ENCODE data around the gene PAK1. TPM values are rescaled to one million over a fixed set of nuclear protein-coding genes. Genes with fewer than 3 reads are reported as not detected.

PAK1 gene
- total and polyA plus RNA-seq, 2 of the 8 experiments (the other 6 are each of a cell fraction or from before 2014, with no cell fraction given), result 87.7 to 151 TPM

GRCh38 chr11:77287136-77287535 is 186.8 kb downstream of the PAK1 start:
- ChIA-PET POLR2A (ENCODE audit: partially characterized antibody) (interaction anchor here (0.6 kb wide), 1 partner anchor 180 kb away, joined by 3 read pairs; no protein-coding TSS in a partner anchor), CTCF (ENCODE audit: partially characterized antibody) (interaction anchor here (1.3 kb wide), 1 partner anchor 24 kb away, joined by 3 read pairs; no protein-coding TSS in a partner anchor)
- Histone ChIP-seq H3K79me2 (ENCODE audit: control insufficient read depth in 1 of 2, insufficient read depth in 2 of 2, low read length in 2 of 2) (no peaks in the 10 kb centered on the region), H3K9me3 (ENCODE audit: insufficient read depth in 2 of 2, low read depth in 1 of 2, low read length in 1 of 2) (no peaks in the 10 kb centered on the region), H3K36me3 (ENCODE audit: control insufficient read depth in 2 of 4, insufficient read depth in 4 of 4, low read length in 3 of 4) (no peaks in the 10 kb centered on the region), H3K4me2 (ENCODE audit: insufficient read depth in 1 of 2, low read depth in 2 of 2, low read length in 2 of 2) (no peak overlapping the region), H3K4me3 (ENCODE audit: extremely low read depth in 1 of 4, insufficient read depth in 2 of 4, low read depth in 3 of 4, low read length in 4 of 4) (no peak overlapping the region), H2BK12ac (ENCODE audit: low read depth, low read length) (no peak overlapping the region), H3K18ac (ENCODE audit: extremely low read depth, low read length) (no peak overlapping the region), H3K79me1 (ENCODE audit: low read depth, low read length) (no peaks in the 10 kb centered on the region), H2AK5ac (ENCODE audit: low read depth, low read length) (no peak overlapping the region), H2BK15ac (ENCODE audit: low read length) (no peak overlapping the region), H4K5ac (ENCODE audit: insufficient read length, low read depth, low read length) (no peak overlapping the region), H3K27me3 (replicated peaks in 1 of 4; ENCODE audit: control insufficient read depth in 3 of 4, extremely low read depth in 1 of 4, insufficient read depth in 3 of 4, low read length in 3 of 4) (no peaks in the 10 kb centered on the region), H2BK120ac (replicated peaks; ENCODE audit: low read depth, low read length) (no peak overlapping the region), H4K8ac (ENCODE audit: extremely low read depth, insufficient read depth, low read length) (no peak overlapping the region), H3K27ac (ENCODE audit: low read depth, low read length) (no peak overlapping the region), H3K56ac (replicated peaks; ENCODE audit: insufficient read length, low read depth, low read length) (no peak overlapping the region), H2AFZ (ENCODE audit: low read length) (no peak overlapping the region), H3K4me1 (replicated peaks in 1 of 4; ENCODE audit: control insufficient read depth in 3 of 4, insufficient read depth in 4 of 4, low read length in 3 of 4) (no peaks in the 10 kb centered on the region), H2BK20ac (ENCODE audit: low read length) (no peak overlapping the region), H2BK5ac (ENCODE audit: low read depth, low read length) (no peak overlapping the region), H4K20me1 (replicated peaks in 1 of 2; ENCODE audit: control insufficient read depth in 1 of 2, insufficient read depth in 2 of 2, low read length in 2 of 2) (no peaks in the 10 kb centered on the region), H3K4ac (replicated peaks; ENCODE audit: insufficient read length, low read depth, low read length) (no peak overlapping the region), H3K14ac (ENCODE audit: insufficient read length) (no peak overlapping the region), H3K23me2 (ENCODE audit: low read depth, low read length) (no peaks in the 10 kb centered on the region; the same call in 1 of the 2 replicates), H3K9ac (replicated peaks in 1 of 4; ENCODE audit: extremely low read depth in 1 of 4, low read depth in 3 of 4, low read length in 3 of 4) (no peak overlapping the region), H4K91ac (replicated peaks; ENCODE audit: insufficient read length, low read length) (no peak overlapping the region), H3K23ac (ENCODE audit: insufficient read length) (no peak overlapping the region)
- WGBS, 2 experiments (ENCODE audit: extremely low coverage in 1 of 2, insufficient coverage in 1 of 2, insufficient read length in 1 of 2, insufficient replicate concordance in 2 of 2, low coverage in 1 of 2, low lambda C conversion rate in 2 of 2, missing lambda C conversion rate in 1 of 2), result 90% methylated on average over 3 of the region's 3 CpGs; no CpG with 5 or more reads in 1 of the 2 experiments
- FAIRE-seq, result no peak
- TF ChIP-seq POU5F1 (IDR thresholded peaks at IDR 0.05; ENCODE audit: low read depth, low read length), result no peak
- TF ChIP-seq HDAC2 (IDR thresholded peaks at IDR 0.05; ENCODE audit: borderline replicate concordance in 1 of 2, low read depth in 2 of 2, low read length in 2 of 2), result no peak
- no peak for TF ChIP-seq SRF (IDR thresholded peaks at IDR 0.05; ENCODE audit: low read depth, low read length)
- DNase-seq (ENCODE audit: low read depth in 1 of 2, low spot score in 2 of 2), result no peak
